DMS114 treated with DMSO at 0.1 percent for 48 hours (cell line): ENCODE data around the gene ZYG11A.

Experiments used
- DNase-seq: peaks from one replicate; lab custom pipeline; 2025; ENCODE audit not compliant: unreplicated experiment; lab: John Stamatoyannopoulos, UW

Gene ZYG11A

GRCh38 chr1:52876843-52877242 lies 34.3 kb downstream of the ZYG11A start:
- DNase-seq = no peak

GRCh38 chr1:52877554-52877953 lies 35.0 kb downstream of the ZYG11A start:
- no peak for DNase-seq

- no peak for DNase-seq
These were observed 37.6 kb downstream of the ZYG11A start for GRCh38 chr1:52880206-52880605.

- DNase-seq = no peak
These were observed 44.9 kb downstream of the ZYG11A start for GRCh38 chr1:52887483-52887882.

- no peak for DNase-seq
These were observed 50.1 kb downstream of the ZYG11A start for GRCh38 chr1:52892424-52893215.

GRCh38 chr1:52899445-52899894 lies 56.9 kb downstream of the ZYG11A start:
- DNase-seq = no peak

- DNase-seq = no peak
These were observed 57.8 kb downstream of the ZYG11A start for GRCh38 chr1:52900402-52900801.

- no peak for DNase-seq
These were observed 58.8 kb downstream of the ZYG11A start for GRCh38 chr1:52901384-52901783.

GRCh38 chr1:52904208-52904926 lies 61.8 kb downstream of the ZYG11A start:
- no peak for DNase-seq

GRCh38 chr1:52904927-52905698 lies 62.6 kb downstream of the ZYG11A start:
- no peak for DNase-seq

GRCh38 chr1:52906135-52906603 lies 63.6 kb downstream of the ZYG11A start:
- DNase-seq = no peak

- DNase-seq = no peak
These were observed 64.7 kb downstream of the ZYG11A start for GRCh38 chr1:52907068-52907811.

GRCh38 chr1:52907812-52908153 lies 65.2 kb downstream of the ZYG11A start:
- DNase-seq = no peak

GRCh38 chr1:52911541-52911940 lies 69.0 kb downstream of the ZYG11A start:
- no peak for DNase-seq

- no peak for DNase-seq
These were observed 70.5 kb downstream of the ZYG11A start for GRCh38 chr1:52913014-52913413.

GRCh38 chr1:52913537-52913936 lies 71.0 kb downstream of the ZYG11A start:
- DNase-seq = no peak

- no peak for DNase-seq
These were observed 71.9 kb downstream of the ZYG11A start for GRCh38 chr1:52914463-52914862.

- no peak for DNase-seq
These were observed 72.8 kb downstream of the ZYG11A start for GRCh38 chr1:52915211-52915854.

- no peak for DNase-seq
These were observed 73.3 kb downstream of the ZYG11A start for GRCh38 chr1:52915855-52916220.

GRCh38 chr1:52916241-52916975 lies 73.8 kb downstream of the ZYG11A start:
- DNase-seq = no peak
